Activated naive CD4-positive, alpha-beta T cell treated with anti-CD3 and anti-CD28 coated beads, Interleukin-2, amount 10 ng/mL, durations not matched to agents 7 days and 5 days (primary cell): ENCODE data around the gene HTRA3.

Source experiments
- CTCF ChIA-PET: fragments of 350-600 bp; sonication (Branson Sonifier 250); formaldehyde crosslinking; loops from one replicate; lab custom pipeline; 2021; ENCODE audit warnings: antibody characterized with exemption; lab: Charles Lee
- DNase-seq: peaks from one replicate; pipeline ENCODE4 v3.0.0-alpha.2; 2020
- H3K27ac Mint-ChIP-seq: one replicate; pipeline ENCODE4 v1.8.0; 2021; ENCODE audit warnings: mild to moderate bottlenecking, moderate library complexity, mixed read lengths
- H3K27me3 Mint-ChIP-seq: one replicate; pipeline ENCODE4 v1.8.0; 2021; ENCODE audit warnings: mild to moderate bottlenecking, mixed read lengths
- H3K36me3 Mint-ChIP-seq: one replicate; pipeline ENCODE4 v1.8.0; 2021; ENCODE audit warnings: mixed read lengths
- H3K4me1 Mint-ChIP-seq: one replicate; pipeline ENCODE4 v1.8.0; 2021; ENCODE audit warnings: mixed read lengths
- H3K4me3 Mint-ChIP-seq: one replicate; pipeline ENCODE4 v1.8.0; 2021; ENCODE audit warnings: mild to moderate bottlenecking, moderate library complexity, mixed read lengths
- H3K9me3 Mint-ChIP-seq: one replicate; pipeline ENCODE4 v1.8.0; 2021; ENCODE audit warnings: mixed read lengths

Gene HTRA3

DNA sequence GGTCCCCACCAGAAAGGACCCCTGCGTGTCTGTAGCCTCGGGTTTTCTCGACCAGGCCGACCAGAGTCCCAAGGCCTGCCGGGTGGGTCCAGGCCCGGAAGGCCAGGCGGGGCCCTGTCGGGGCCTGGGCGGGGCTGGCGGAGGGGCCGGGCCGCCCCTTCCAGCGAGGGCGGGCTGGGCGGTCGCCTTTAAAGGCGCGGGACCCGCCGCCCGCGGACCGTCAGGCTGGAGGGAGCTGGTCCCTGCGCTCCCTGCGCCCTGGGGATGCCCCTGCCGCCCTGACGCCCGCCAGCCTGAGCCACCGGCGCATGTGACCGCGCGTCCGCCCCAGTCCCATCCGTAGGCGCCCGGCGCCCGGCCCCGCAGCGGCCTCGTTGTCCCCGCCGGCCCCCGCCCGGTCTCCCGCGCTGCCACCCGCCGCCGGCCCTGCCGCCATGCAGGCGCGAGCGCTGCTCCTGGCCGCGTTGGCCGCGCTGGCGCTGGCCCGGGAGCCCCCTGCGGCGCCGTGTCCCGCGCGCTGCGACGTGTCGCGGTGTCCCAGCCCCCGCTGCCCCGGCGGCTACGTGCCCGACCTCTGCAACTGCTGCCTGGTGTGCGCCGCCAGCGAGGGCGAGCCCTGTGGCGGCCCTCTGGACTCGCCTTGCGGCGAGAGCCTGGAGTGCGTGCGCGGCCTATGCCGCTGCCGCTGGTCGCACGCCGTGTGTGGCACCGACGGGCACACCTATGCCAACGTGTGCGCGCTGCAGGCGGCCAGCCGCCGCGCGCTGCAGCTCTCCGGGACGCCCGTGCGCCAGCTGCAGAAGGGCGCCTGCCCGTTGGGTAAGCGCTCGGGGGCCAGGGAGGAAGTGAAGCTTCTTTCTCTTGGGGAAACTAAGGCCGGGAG is at the start of gene HTRA3:
HTRA3 (plus strand) TSS at position 220 of the 883 bp plus-strand sequence; CDS start at position 435, 215 bp downstream.
- Mint-ChIP-seq H3K27ac (no peak within 1 kb of the TSS), H3K4me1 (no peaks in the 10 kb centered on the region), H3K9me3 (no peaks in the 10 kb centered on the region), H3K4me3 (no peak within 1 kb of the TSS), H3K36me3 (no peaks in the 10 kb centered on the region), H3K27me3 (peaks cover 68% of the 10 kb centered on the region)
- DNase-seq: no peak
- CTCF ChIA-PET: interaction anchor here (0.9 kb wide), 1 partner anchor 122 kb away, joined by 3 read pairs; no protein-coding TSS in a partner anchor

DNA sequence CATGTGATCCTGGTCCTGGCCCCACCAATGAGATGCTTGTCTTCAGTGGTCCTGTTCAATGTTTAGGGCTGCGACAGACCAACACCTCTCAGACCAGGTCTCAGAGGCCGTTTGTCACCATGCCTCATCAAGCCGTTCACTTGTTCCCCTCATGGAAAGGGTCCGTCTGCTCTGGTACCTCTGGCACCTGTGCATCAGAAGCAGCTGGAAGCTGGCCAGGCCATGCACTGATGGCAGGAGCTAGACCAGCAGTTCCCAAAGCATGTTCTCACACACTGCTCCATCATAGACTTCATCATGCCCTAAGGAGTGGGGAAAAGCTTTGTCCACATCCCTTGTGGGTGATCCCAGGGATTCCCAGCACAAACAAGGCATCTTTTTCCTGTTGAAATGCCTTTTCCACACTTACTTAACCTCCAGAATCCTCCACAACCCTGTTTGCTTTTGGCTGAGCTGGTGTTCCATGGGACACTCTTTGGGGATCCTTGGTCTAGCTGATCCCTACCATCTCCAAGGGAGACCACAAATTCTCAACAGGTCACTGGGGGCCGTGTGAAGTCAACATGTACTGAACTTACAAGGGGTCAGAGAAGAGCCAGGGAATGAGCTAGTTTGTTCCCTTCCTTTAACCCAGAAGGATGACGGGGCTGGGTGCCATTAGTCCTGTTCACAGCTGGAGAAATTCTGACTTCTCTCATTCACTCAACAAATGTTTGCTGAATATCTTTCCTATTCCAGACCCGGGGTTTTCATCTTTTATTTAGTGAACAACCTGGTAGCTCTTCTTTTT is 48.7 kb upstream of the HTRA3 start:
- CTCF ChIA-PET: interaction anchor here (1.3 to 2.1 kb wide), 2 partner anchors 21 to 44 kb away, joined by 3 to 6 read pairs; no protein-coding TSS in a partner anchor
- Mint-ChIP-seq H3K9me3 (no peaks in the 10 kb centered on the region), H3K36me3 (peaks cover 13% of the 10 kb centered on the region), H3K27me3 (no peaks in the 10 kb centered on the region), H3K4me3 (no peak overlapping the region), H3K27ac (no peak overlapping the region), H3K4me1 (peaks cover 34% of the 10 kb centered on the region)
- DNase-seq: no peak

DNA sequence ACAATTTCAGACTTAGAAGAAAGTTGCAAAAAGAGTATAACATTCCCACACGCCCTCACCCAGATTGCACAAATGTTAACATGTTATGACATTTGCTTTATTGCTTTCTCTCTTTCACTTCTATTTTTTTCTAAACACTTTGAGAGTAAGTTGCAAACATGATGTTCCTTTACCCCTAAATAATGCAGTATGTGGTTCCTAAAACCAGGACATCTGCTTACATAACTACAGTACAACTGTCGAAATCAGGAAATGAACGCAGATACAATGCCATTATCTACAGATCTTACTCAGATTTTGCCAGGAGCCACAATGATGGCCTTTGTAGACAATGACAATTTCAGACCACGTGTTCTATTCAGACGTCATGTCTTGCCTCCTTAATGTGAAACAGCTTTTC is 48.1 kb upstream of the HTRA3 start:
- Mint-ChIP-seq H3K4me1 (peaks cover 35% of the 10 kb centered on the region), H3K27me3 (no peaks in the 10 kb centered on the region), H3K27ac (peak overlapping the region; percentile 57), H3K9me3 (no peaks in the 10 kb centered on the region), H3K4me3 (no peak overlapping the region), H3K36me3 (peaks cover 13% of the 10 kb centered on the region)
- DNase-seq: no peak
- CTCF ChIA-PET: interaction anchor here (1.3 to 2.1 kb wide), 2 partner anchors 21 to 45 kb away, joined by 3 to 6 read pairs; no protein-coding TSS in a partner anchor

DNA sequence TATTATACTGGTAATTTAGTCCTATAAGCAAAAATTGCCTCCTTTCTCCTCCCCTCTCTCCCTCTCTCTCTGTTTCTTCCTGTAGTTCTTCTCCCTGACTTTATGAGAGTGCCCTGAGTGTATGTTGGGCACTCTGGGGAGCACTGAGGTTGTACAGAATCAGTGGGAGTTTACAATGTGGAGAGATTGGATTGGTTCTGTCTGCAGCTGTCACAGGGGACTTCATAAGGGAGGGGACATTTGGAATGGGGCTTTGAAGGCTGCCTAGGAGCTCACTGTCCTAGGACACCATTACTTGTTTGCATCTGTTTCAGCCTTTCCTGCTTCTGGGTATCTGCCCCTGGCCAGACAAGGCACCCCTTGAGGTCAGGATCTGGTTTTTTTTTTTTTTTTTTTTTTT is 47.6 kb upstream of the HTRA3 start:
- no peak overlapping the region for H3K27ac Mint-ChIP-seq
- H3K9me3 Mint-ChIP-seq: no peaks in the 10 kb centered on the region
- CTCF ChIA-PET: interaction anchor here (1.3 to 2.1 kb wide), 2 partner anchors 20 to 45 kb away, joined by 3 to 6 read pairs; no protein-coding TSS in a partner anchor
- no peak for DNase-seq
- no peak overlapping the region for H3K4me3 Mint-ChIP-seq
- H3K27me3 Mint-ChIP-seq: no peaks in the 10 kb centered on the region
- peaks cover 39% of the 10 kb centered on the region for H3K4me1 Mint-ChIP-seq
- peaks cover 13% of the 10 kb centered on the region for H3K36me3 Mint-ChIP-seq

DNA sequence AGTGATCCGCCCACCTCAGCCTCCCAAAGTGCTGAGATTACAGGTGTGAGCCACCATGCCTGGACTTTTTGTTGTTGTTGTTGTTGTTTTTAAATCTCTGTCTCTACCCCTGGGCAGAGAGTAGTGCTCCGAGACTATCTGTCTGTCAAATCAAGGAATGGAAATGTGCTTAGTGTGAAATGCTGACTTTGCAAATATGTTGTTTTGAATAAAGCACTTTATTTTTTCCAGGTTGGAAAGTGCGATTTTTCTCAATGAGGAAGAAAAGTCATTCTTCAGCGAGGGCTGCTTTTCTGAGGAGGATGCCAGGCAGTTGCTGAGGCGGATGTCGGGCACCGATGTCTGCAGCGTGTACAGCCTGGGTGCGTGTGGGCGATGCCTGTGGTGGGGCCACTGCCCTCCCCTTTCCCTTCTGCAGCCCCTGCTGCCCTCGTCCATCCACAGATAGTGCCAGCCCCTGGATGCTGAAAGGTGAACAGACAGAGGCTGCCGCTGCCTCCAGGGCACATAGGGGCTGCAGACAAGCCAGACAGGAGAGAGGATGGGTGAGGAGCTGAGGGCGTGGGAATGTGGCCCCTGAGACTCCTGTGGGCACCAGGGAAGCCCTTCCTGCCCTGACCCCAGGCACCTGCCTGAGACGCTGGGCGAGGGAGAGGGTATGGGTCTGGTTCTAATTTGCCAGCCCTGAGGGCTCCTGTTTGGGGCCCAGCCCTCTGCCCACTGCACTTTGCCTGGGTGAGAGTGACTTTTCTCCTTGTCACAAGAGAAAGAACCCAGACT is 46.8 kb upstream of the HTRA3 start:
- H3K27ac Mint-ChIP-seq: peak overlapping the region; percentile 65
- H3K36me3 Mint-ChIP-seq: peaks cover 13% of the 10 kb centered on the region
- CTCF ChIA-PET: interaction anchor here (1.3 to 2.1 kb wide), 2 partner anchors 19 to 46 kb away, joined by 3 to 6 read pairs; no protein-coding TSS in a partner anchor
- H3K9me3 Mint-ChIP-seq: no peaks in the 10 kb centered on the region
- DNase-seq: no peak
- H3K27me3 Mint-ChIP-seq: no peaks in the 10 kb centered on the region
- H3K4me3 Mint-ChIP-seq: no peak overlapping the region
- H3K4me1 Mint-ChIP-seq: peaks cover 42% of the 10 kb centered on the region

DNA sequence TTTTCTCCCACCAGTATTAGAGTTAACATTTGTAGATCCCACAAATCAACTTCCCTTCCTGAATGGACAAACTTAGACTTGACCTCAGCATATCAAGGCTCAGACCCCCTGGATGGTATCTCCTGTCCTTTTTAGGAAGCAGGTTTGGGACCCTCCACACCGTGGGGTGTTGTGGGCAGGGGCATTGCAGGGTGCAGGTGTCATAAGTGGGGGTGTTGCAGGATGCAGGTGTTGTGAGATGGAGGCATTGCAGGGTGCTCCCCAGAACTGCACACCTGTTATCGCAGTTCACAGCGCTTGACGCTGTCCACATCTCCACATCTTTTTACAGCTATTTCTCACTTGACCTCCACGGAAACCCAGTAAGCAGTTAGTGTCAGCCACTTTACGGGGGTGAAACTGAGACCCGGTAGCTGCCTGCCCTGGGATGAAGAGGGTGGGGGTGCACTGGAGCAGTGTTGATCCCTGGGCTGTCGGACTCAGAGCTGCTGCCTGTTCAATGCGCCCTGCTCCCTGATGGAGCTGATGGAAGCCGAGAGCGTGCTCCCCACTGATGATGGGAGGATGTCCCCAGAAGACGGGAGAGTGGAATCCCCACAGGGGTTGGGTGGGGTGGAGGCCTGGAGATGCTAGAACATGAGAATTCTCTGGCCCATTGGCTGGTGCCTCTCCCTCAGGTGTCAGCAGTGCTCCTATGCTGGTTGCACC is 45.1 kb upstream of the HTRA3 start:
- CTCF ChIA-PET: interaction anchor here (1.1 to 1.8 kb wide), 2 partner anchors 25 to 178 kb away, joined by 4 to 5 read pairs; partner anchors contain the start of gene SH3TC1

DNA sequence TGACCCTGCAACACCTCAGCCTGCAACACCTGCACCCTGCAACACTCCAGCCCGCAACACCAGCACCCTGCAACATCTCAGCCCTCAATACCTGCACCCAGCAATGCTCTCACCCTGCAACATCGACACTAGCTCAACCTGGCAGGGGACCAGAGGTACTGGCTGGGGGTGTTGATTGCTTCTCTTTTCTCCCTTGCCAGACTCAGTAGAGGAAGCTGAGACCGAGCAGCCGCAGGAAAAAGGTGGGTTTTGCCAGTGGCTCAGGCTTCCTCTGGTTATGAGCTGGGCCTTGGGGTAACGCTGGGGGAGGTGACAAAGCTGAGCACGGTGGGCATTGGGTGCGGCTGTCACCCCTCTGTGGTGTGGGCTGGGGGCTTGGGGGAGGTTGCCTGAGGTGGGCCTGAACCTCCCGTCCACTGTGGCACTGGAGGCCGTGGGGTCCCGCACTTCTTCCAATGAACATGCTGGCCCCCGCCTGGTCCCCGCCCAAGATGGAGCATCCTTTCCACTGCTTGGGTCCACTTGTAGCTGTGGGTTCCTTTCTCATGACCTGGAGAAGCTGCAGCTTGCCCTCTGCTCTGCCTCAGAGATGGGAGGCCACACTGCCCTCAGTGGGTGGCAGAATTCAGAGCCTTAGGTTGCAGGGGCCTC is 44.5 kb upstream of the HTRA3 start:
- CTCF ChIA-PET: interaction anchor here (1.1 to 1.8 kb wide), 3 partner anchors 26 to 177 kb away, joined by 3 to 5 read pairs (median 4); partner anchors contain the start of genes ABLIM2 and SH3TC1
- Mint-ChIP-seq H3K36me3 (peaks cover 13% of the 10 kb centered on the region), H3K27me3 (peaks cover 4% of the 10 kb centered on the region), H3K4me3 (no peak overlapping the region), H3K4me1 (peaks cover 51% of the 10 kb centered on the region), H3K9me3 (no peaks in the 10 kb centered on the region), H3K27ac (no peak overlapping the region)
- DNase-seq: no peak

More for the DNA sequence above, 45.1 kb upstream of the HTRA3 start:
- Mint-ChIP-seq H3K27ac (no peak overlapping the region), H3K9me3 (no peaks in the 10 kb centered on the region), H3K4me1 (peaks cover 51% of the 10 kb centered on the region), H3K4me3 (no peak overlapping the region), H3K36me3 (peaks cover 13% of the 10 kb centered on the region), H3K27me3 (peaks cover 4% of the 10 kb centered on the region)
- no peak for DNase-seq

DNA sequence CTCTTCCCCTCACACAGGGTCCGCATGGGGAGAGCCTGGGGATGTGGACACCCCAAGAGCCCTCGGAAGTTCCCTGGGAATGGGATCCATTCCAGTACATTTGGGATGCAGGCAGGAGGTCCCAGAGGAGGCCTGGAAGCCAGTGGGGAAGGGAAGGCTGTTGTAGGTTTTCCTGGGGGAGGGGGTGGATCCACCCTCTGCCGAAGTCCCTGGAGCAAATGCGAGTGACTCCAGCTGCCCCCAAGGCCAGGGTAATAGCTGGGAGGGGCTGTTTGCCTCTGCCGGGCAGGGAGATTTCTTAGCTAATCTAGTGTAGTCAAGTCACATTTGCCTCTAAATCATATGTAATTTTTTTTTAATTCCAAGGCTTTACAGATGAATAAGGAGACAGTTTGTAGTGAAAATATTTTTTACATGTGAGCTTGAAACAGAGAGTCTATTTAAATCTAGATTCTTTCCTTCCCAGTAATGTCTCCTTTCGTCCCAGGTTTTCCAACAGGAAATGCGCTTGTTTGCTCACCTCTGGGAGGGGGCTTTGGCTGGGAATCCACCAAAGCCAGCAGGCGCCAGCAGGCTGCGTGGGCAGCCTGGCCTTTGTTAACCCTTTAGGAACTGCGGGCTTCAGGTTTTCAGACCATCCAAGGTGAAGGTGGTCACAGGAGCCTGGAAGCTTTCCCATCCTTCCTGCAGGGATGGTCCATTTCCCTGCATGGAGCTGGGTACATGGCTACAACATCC is 43.7 kb upstream of the HTRA3 start:
- CTCF ChIA-PET: interaction anchor here (0.7 to 1.8 kb wide), 6 partner anchors 15 to 177 kb away, joined by 3 to 5 read pairs (median 4); partner anchors contain the start of genes ABLIM2 and SH3TC1
- Mint-ChIP-seq H3K27ac (no peak overlapping the region), H3K4me3 (no peak overlapping the region), H3K4me1 (peaks cover 54% of the 10 kb centered on the region), H3K27me3 (peaks cover 4% of the 10 kb centered on the region), H3K36me3 (peaks cover 13% of the 10 kb centered on the region), H3K9me3 (no peaks in the 10 kb centered on the region)
- DNase-seq: no peak

DNA sequence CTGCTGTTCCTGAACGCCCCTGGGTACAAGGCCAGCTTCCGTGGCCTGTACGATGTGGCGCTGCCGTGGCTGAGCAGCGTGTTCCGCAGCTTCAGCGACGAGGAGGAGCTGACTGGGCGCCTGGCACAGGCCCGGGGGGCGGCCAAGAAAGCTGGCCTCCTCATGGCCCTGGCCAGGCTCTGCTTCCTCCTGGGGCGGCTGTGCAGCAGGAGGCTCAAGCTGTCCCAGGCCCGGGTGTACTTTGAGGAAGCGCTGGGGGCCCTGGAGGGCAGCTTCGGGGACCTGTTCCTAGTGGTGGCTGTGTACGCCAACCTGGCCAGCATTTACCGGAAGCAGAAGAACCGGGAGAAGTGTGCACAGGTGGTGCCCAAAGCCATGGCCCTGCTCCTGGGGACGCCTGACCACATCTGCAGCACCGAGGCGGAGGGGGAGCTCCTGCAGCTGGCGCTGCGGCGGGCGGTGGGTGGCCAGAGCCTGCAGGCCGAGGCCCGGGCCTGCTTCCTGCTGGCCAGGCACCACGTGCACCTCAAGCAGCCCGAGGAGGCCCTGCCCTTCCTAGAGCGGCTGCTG is 42.3 kb upstream of the HTRA3 start:
- no peak for DNase-seq
- H3K27me3 Mint-ChIP-seq: peaks cover 4% of the 10 kb centered on the region
- no peak overlapping the region for H3K27ac Mint-ChIP-seq
- CTCF ChIA-PET: no interaction called here
- H3K9me3 Mint-ChIP-seq: no peaks in the 10 kb centered on the region
- no peak overlapping the region for H3K4me3 Mint-ChIP-seq
- H3K36me3 Mint-ChIP-seq: peaks cover 10% of the 10 kb centered on the region
- peaks cover 42% of the 10 kb centered on the region for H3K4me1 Mint-ChIP-seq

DNA sequence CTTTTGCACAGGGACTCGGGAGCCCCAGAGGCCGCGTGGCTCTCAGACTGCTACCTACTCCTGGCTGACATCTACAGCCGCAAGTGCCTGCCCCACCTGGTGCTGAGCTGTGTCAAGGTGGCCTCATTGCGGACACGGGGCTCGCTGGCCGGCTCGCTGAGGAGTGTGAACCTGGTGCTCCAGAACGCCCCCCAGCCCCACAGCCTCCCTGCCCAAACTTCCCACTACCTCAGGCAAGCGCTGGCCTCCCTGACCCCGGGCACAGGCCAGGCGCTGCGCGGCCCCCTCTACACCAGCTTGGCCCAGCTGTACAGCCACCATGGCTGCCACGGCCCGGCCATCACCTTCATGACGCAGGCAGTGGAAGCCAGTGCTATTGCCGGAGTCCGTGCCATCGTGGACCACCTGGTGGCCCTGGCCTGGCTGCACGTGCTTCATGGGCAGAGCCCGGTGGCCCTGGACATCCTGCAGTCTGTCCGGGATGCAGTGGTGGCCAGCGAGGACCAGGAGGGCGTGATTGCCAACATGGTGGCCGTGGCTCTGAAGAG is 41.7 kb upstream of the HTRA3 start:
- Mint-ChIP-seq H3K36me3 (peaks cover 7% of the 10 kb centered on the region), H3K4me1 (peaks cover 40% of the 10 kb centered on the region), H3K27me3 (peaks cover 4% of the 10 kb centered on the region), H3K4me3 (no peak overlapping the region), H3K9me3 (no peaks in the 10 kb centered on the region), H3K27ac (no peak overlapping the region)
- CTCF ChIA-PET: no interaction called here
- DNase-seq: no peak

DNA sequence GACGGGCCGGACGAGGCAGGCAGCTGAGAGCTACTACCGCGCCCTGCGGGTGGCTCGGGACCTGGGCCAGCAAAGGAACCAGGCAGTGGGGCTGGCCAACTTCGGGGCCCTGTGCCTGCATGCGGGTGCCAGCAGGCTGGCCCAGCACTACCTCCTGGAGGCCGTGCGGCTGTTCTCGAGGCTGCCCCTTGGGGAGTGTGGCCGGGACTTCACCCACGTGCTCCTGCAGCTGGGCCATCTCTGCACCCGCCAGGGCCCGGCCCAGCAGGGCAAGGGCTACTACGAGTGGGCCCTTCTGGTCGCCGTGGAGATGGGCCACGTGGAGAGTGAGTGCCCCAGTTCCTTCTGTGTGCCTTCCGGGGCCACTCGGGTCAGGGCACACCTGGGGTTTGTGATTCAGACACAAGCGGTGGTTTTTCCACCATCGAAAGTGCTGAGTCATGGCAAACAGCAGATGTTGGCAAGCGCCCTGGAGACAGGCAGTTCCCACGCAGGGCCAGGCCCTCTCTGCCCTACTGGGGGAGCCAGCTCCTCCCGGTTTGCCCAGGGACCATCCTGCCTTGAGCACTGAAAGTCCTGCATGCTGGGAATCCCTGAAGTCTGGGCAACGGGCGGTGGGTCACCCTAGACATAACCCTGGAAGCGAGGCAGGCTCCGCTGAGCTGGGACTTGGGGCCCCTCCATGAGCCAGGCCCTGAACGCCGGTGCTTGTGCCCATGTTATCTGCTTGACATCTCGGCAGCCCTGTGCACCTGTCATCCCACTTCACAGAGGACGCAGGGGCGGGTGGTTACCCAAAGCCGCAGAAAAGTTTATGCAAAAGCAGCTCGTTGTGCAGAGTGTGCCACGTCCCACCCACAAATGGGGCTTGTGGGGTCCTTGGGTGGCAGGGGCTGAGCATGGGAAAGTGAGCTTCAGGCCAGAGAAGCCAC is 41.0 kb upstream of the HTRA3 start:
- CTCF ChIA-PET: interaction anchor here (0.6 to 0.8 kb wide), 3 partner anchors 14 to 1507 kb away, joined by 3 read pairs; no protein-coding TSS in a partner anchor
- peak overlapping the region; percentile 82 for H3K27ac Mint-ChIP-seq
- H3K4me1 Mint-ChIP-seq: peaks cover 40% of the 10 kb centered on the region
- no peaks in the 10 kb centered on the region for H3K9me3 Mint-ChIP-seq
- peaks cover 7% of the 10 kb centered on the region for H3K36me3 Mint-ChIP-seq
- H3K4me3 Mint-ChIP-seq: no peak overlapping the region
- peak; percentile 75 for DNase-seq
- peaks cover 4% of the 10 kb centered on the region for H3K27me3 Mint-ChIP-seq
